CD14-positive monocyte (primary cell): Measurements from ENCODE around the gene MAP2K5. TPM values are rescaled to one million over a fixed set of nuclear protein-coding genes. Genes with fewer than 3 reads are reported as not detected.

Source experiments
- DNase-seq, 3 donors: peaks; one replicate each; pipeline ENCODE4 v3.0.0-alpha.2; 2011 to 2022
- H2AFZ ChIP-seq: 2 replicates; pipeline ENCODE4 v1.6.0; 2012; ENCODE audit warnings: mild to moderate bottlenecking, low read depth, low read length, inconsistent platforms; ENCODE audit not compliant: insufficient read depth, poor library complexity, severe bottlenecking
- H3K27ac ChIP-seq, 2 donors: 1 replicate in 1 of 2; 2 replicates in 1 of 2; pipeline ENCODE4 v1.5.1; 2012 to 2013; ENCODE audit warnings: low read length in 2 of 2, control low read depth in 1 of 2, inconsistent platforms in 1 of 2, low read depth in 1 of 2, mild to moderate bottlenecking in 1 of 2
- H3K27me3 ChIP-seq, 2 donors: one replicate each; pipeline versions ENCODE4 v1.6.0 to v1.6.1; 2011 to 2013; ENCODE audit warnings: low read length in 2 of 2; ENCODE audit not compliant: control insufficient read depth in 2 of 2, insufficient read depth in 2 of 2
- H3K36me3 ChIP-seq, 2 donors: replicated peaks in 1 of 2; 1 replicate in 1 of 2; 2 replicates in 1 of 2; pipeline versions ENCODE4 v1.5.1 to v1.6.1; 2012 to 2013; ENCODE audit warnings: low read length in 2 of 2, control low read depth in 1 of 2, inconsistent platforms in 1 of 2, mild to moderate bottlenecking in 1 of 2; ENCODE audit not compliant: insufficient read depth in 2 of 2, control insufficient read depth in 1 of 2
- H3K4me1 ChIP-seq, 2 donors: 1 replicate in 1 of 2; 2 replicates in 1 of 2; pipeline versions ENCODE4 v1.5.1 to v1.6.1; 2012 to 2013; ENCODE audit warnings: low read length in 2 of 2, control low read depth in 1 of 2, inconsistent platforms in 1 of 2, mild to moderate bottlenecking in 1 of 2, moderate library complexity in 1 of 2; ENCODE audit not compliant: insufficient read depth in 2 of 2, control insufficient read depth in 1 of 2
- H3K4me2 ChIP-seq: replicated peaks from 2 replicates; pipeline ENCODE3; 2012; ENCODE audit warnings: low read length, moderate library complexity, mild to moderate bottlenecking; ENCODE audit not compliant: poor library complexity, severe bottlenecking; ENCODE audit errors: extremely low read depth
- H3K4me3 ChIP-seq, 3 experiments: fragments of 200-600 bp in 1 of 3; sonication (generic) in 1 of 3; replicated peaks in 1 of 3; 1 replicate in 2 of 3; 2 replicates in 1 of 3; pipeline ENCODE4 v1.5.1; 2011 to 2013; ENCODE audit warnings: low read length in 3 of 3, mild to moderate bottlenecking in 3 of 3, control low read depth in 2 of 3, low read depth in 2 of 3, inconsistent platforms in 1 of 3, moderate library complexity in 1 of 3
- H3K79me2 ChIP-seq: 2 replicates; pipeline ENCODE4 v1.6.0; 2012; ENCODE audit warnings: mild to moderate bottlenecking, control low read depth, inconsistent platforms, low read length, moderate library complexity; ENCODE audit not compliant: insufficient read depth
- H3K9ac ChIP-seq: 2 replicates; pipeline ENCODE4 v1.6.0; 2017; ENCODE audit warnings: low read length, mild to moderate bottlenecking; ENCODE audit not compliant: insufficient read depth, poor library complexity, severe bottlenecking
- H3K9me3 ChIP-seq, 2 donors: replicated peaks in 1 of 2; 1 replicate in 1 of 2; 2 replicates in 1 of 2; pipeline versions ENCODE4 v1.5.1 to v1.6.1; 2012 to 2013; ENCODE audit warnings: low read length in 2 of 2, control low read depth in 1 of 2; ENCODE audit not compliant: control insufficient read depth in 1 of 2, insufficient read depth in 1 of 2
- H4K20me1 ChIP-seq: 2 replicates; pipeline ENCODE4 v1.6.0; 2012; ENCODE audit warnings: mild to moderate bottlenecking, low read length, control low read depth, moderate library complexity; ENCODE audit not compliant: insufficient read depth
- H3K27ac Mint-ChIP-seq, 7 donors: one replicate each; pipeline ENCODE4 v1.8.0; 2020; ENCODE audit warnings: mild to moderate bottlenecking in 7 of 7, mixed read lengths in 7 of 7, moderate library complexity in 6 of 7, inconsistent platforms in 2 of 7
- H3K27me3 Mint-ChIP-seq, 3 donors: one replicate each; pipeline ENCODE4 v1.8.0; 2021 to 2022; ENCODE audit warnings: low read depth in 3 of 3, mild to moderate bottlenecking in 3 of 3, mixed read lengths in 3 of 3, moderate library complexity in 3 of 3, inconsistent platforms in 1 of 3
- H3K36me3 Mint-ChIP-seq, 2 donors: one replicate each; pipeline ENCODE4 v1.8.0; 2020; ENCODE audit warnings: mixed read lengths in 2 of 2, inconsistent platforms in 1 of 2, mild to moderate bottlenecking in 1 of 2
- H3K4me1 Mint-ChIP-seq: one replicate; pipeline ENCODE4 v1.8.0; 2020; ENCODE audit warnings: mild to moderate bottlenecking, mixed read lengths
- H3K4me3 Mint-ChIP-seq, 2 donors: one replicate each; pipeline ENCODE4 v1.8.0; 2020; ENCODE audit warnings: mild to moderate bottlenecking in 2 of 2, mixed read lengths in 2 of 2, moderate library complexity in 1 of 2
- H3K9me3 Mint-ChIP-seq, 7 donors: one replicate each; pipeline ENCODE4 v1.8.0; 2020 to 2022; ENCODE audit warnings: mixed read lengths in 7 of 7, mild to moderate bottlenecking in 6 of 7, moderate library complexity in 6 of 7, inconsistent platforms in 2 of 7
- CTCF ChIP-seq: fragments of 200-600 bp; IDR thresholded peaks from one replicate; pipeline ENCODE4 v1.8.0; 2022; ENCODE audit warnings: antibody characterized with exemption, mild to moderate bottlenecking
- WGBS: methylation state at CpG from one replicate; pipeline ENCODE4 v1.1.5; 2013; ENCODE audit warnings: missing lambda C conversion rate; ENCODE audit not compliant: insufficient coverage; 5-methylcytosine and 5-hydroxymethylcytosine counted together
- intact Hi-C, 2 donors: fragments of 100-400 bp; cut with micrococcal nuclease; formaldehyde crosslinking; loops; one replicate each; pipeline versions ENCODE4 v1.15.0 to v1.15.1; 2023
- polyA minus RNA-seq: library from RNA; depleted of rRNA, polyadenylated mRNA; stranded (reverse); fragments of >200 nt; gene quantifications from 2 replicates; pipeline ENCODE4 v1.2.3, GENCODE V29; 2012
- polyA plus RNA-seq, 3 donors: library from polyadenylated mRNA; depleted of rRNA in 1 of 3; unstranded in 2 of 3; stranded (reverse) in 1 of 3; fragments of 300-500 nt in 2 of 3; fragments of >200 nt in 1 of 3; fragmentation: Illumina TruSeq in 2 of 3; gene quantifications; 1 replicate in 2 of 3; 2 replicates in 1 of 3; pipeline ENCODE4 v1.2.3, GENCODE V29; 2012 to 2021
- total RNA-seq, 12 experiments: library from RNA in 1 of 12; stranded (reverse) in 1 of 12; fragments of 120-200 nt in 1 of 12; gene quantifications; one replicate each; pipeline ENCODE4 v1.2.4 and lab custom pipeline; 2013 to 2026; ENCODE audit warnings: mixed read lengths in 6 of 12, inconsistent platforms in 1 of 12

MAP2K5 gene
- 5.4 TPM for total RNA-seq (2013)
- polyA plus RNA-seq (10 to 100 TPM; 10.2 to 11.3 (median 10.6) TPM), polyA minus RNA-seq (2.1 and 5.3 TPM in 2 replicates), total RNA-seq (lab: John Stamatoyannopoulos, UW) (2.2 to 12.3 (median 7.4) reads per million in 11 experiments)

- H3K27ac ChIP-seq: peak within 1 kb of the TSS; percentile 77 to 91
- H3K79me2 ChIP-seq: peaks cover 33% of the 10 kb centered on the region
- Mint-ChIP-seq H3K9me3 (no peaks in the 10 kb centered on the region), H3K4me3 (peak within 1 kb of the TSS; percentile 96 to 97), H3K27me3 (peaks cover 0 to 1% (median 0%) of the 10 kb centered on the region in 3 donors), H3K27ac (peak within 1 kb of the TSS; percentile 87 to 97 (median 92)), H3K36me3 (peaks cover 23 to 26% of the 10 kb centered on the region in 2 donors), H3K4me1 (peaks cover 44% of the 10 kb centered on the region)
- peak within 1 kb of the TSS; percentile 100 for H2AFZ ChIP-seq
- DNase-seq: peak; percentile 67 to 77 (median 72)
- intact Hi-C loops: loop anchor here in 1 of 2 donors (2.0 kb wide), 1 partner anchor 22 kb away; the partner anchor contains the start of gene C15orf61
- under 1% methylated on average over 90 of the region's 91 CpGs for WGBS
- H3K4me3 ChIP-seq: peak within 1 kb of the TSS; percentile 94 to 99 (median 98)
- TF ChIP-seq CTCF: no peak
- peak within 1 kb of the TSS; percentile 99 for H3K4me2 ChIP-seq
- H3K4me1 ChIP-seq: peaks cover 19 to 41% of the 10 kb centered on the region in 2 donors
- H3K9ac ChIP-seq: peak within 1 kb of the TSS; percentile 88
- H4K20me1 ChIP-seq: no peaks in the 10 kb centered on the region
- H3K27me3 ChIP-seq: no peaks in the 10 kb centered on the region
- peaks cover 14 to 30% of the 10 kb centered on the region in 2 donors for H3K36me3 ChIP-seq
- no peaks in the 10 kb centered on the region for H3K9me3 ChIP-seq
Measured at GRCh38 chr15:67542420-67543347, at the start of gene MAP2K5. Gene MAP2K5 (plus strand): TSS chr15:67542703. CDS start chr15:67543336, 633 bp downstream.

GRCh38 chr15:67495585-67495984 is 46.9 kb upstream of the MAP2K5 start:
- Mint-ChIP-seq H3K4me1 (peaks cover 1% of the 10 kb centered on the region), H3K27ac (no peak overlapping the region), H3K36me3 (no peaks in the 10 kb centered on the region), H3K9me3 (peaks cover 0 to 1% (median 0%) of the 10 kb centered on the region in 7 donors), H3K27me3 (peaks cover 0 to 3% (median 1%) of the 10 kb centered on the region in 3 donors), H3K4me3 (no peak overlapping the region)
- Histone ChIP-seq H4K20me1 (no peaks in the 10 kb centered on the region), H3K9ac (no peak overlapping the region), H3K27me3 (no peaks in the 10 kb centered on the region), H3K79me2 (no peaks in the 10 kb centered on the region), H3K27ac (no peak overlapping the region), H3K4me1 (no peaks in the 10 kb centered on the region), H3K36me3 (no peaks in the 10 kb centered on the region), H2AFZ (no peak overlapping the region), H3K4me2 (no peak overlapping the region), H3K9me3 (no peaks in the 10 kb centered on the region), H3K4me3 (no peak overlapping the region)
- DNase-seq: no peak
- no peak for TF ChIP-seq CTCF
- intact Hi-C loops: no loop called here
- no CpG with 5 or more reads among the region's 1 CpG for WGBS
